ENCODE results near the gene NRP1. TPM values are rescaled to one million over a fixed set of nuclear protein-coding genes. Genes with fewer than 3 reads are reported as not detected.
"Not testable (repeated sequence)": the region's sequence is repeated elsewhere in the genome, so short reads cannot be mapped to it uniquely, and the experiment has no call there.

NRP1 gene
- total RNA-seq, 4 donors from 2014 or later = 45.7 to 90.0 (median 57.7) TPM

DNA sequence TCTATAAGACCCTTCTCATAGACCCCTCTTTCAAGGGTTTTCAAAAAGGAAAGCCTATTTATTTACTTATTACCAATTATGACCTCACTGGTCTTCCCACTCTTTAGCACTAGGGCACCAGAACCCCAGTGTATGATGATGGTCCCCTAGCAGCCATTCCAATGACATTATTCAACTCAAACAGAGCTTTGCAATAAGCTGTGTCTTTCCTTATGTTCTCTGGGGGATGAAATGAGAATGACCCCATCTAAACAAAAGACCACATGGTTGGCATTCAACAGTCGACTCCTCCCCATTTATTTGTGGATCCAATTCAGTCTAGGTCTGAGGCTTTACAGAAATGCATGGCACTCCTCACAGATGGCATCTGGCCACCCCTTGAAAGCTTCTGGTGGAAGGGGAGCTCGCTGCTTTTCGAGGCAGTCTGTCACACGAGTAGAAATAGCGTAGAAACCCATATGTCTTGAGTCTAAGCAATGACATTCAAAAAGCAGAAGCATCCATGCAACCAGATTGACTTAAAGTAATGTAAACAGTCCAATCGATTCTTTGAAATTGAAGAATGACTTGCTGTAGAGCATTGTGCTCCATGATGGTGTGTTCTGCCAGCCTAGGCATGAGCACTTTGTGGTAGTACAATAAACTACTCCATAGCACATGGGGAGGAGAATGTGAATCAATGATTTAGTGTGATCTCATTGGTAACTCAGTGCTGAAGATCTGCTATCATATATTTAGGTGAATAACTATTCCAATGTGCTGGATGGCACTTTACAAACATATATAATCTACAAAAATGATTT lies 29.8 kb downstream of the NRP1 start:
- Histone ChIP-seq H3K36me3 (no peaks in the 10 kb centered on the region), H3K4me3 (no peak overlapping the region), H3K27me3 (no peaks in the 10 kb centered on the region), H3K4me1 (peaks cover 0 to 61% (median 7%) of the 10 kb centered on the region in 4 donors), H3K9me3 (no peaks in the 10 kb centered on the region), H3K27ac (peak overlapping the region in 2 of 4 donors; percentile 20 to 21)
- WGBS, 2 donors = 70 to 78% methylated on average over 6 of the region's 6 CpGs
- TF ChIP-seq POLR2A (IDR thresholded peaks at IDR 0.05) = no peak
- TF ChIP-seq, protein P1, sequence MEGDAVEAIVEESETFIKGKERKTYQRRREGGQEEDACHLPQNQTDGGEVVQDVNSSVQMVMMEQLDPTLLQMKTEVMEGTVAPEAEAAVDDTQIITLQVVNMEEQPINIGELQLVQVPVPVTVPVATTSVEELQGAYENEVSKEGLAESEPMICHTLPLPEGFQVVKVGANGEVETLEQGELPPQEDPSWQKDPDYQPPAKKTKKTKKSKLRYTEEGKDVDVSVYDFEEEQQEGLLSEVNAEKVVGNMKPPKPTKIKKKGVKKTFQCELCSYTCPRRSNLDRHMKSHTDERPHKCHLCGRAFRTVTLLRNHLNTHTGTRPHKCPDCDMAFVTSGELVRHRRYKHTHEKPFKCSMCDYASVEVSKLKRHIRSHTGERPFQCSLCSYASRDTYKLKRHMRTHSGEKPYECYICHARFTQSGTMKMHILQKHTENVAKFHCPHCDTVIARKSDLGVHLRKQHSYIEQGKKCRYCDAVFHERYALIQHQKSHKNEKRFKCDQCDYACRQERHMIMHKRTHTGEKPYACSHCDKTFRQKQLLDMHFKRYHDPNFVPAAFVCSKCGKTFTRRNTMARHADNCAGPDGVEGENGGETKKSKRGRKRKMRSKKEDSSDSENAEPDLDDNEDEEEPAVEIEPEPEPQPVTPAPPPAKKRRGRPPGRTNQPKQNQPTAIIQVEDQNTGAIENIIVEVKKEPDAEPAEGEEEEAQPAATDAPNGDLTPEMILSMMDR (IDR thresholded peaks at IDR 0.05) = no peak
- no peak for TF ChIP-seq EP300 (IDR thresholded peaks at IDR 0.05)
- no peak for DNase-seq (ENCODE audit: low spot score in 2 of 2)

DNA sequence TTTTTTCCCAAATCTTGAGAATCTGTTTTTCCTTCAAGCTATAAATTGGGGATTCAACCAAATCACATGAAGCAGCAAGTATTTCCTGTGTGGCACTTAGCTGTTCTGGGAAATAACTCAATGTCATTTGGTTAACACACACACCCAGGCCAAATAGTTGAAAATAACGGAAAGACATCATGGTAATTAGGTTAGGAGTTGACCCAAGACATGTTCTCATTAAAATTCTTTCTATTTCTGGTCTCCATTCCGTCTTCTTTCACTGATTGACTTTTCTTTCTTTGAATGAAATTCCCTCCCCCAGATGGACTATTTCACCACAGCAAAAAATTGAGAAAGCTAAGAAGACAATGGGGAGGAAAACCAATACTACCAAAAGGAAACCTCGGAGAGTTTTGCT lies 30.5 kb downstream of the NRP1 start:
- peaks cover 0 to 65% (median 7%) of the 10 kb centered on the region in 4 donors for H3K4me1 ChIP-seq

DNA sequence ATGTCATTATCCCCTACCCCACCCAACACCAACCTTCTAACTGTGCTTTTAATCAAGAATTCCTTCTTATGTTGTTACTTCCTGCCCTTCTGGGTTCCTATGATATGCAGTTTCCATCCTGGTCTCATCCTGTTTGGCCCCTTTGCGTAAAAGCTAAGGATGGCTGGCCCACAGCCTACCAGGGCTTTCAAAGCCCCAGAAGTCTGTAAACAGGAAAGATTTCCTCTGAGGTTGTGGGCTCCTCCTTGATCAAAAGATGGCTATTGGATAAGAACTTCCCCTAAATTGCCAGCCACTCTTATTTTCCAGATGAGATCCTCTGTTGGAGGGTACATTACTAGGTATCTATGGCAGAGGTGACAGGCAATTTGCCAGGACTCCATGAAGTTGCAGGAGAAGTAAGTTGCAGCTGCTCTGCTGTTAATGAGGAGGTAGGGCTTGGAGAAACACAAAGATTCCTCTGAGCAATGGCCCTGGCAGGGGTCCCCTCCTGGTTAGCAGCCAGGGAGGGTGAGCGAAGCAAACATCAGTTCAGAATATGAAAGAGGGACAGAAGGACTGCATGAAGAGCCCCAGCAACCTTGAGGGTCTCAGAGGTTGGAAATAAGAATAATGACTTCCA lies 32.1 kb downstream of the NRP1 start:
- Histone ChIP-seq H3K27ac (peak overlapping the region in 3 of 4 donors; percentile 21 to 58 (median 38)), H3K36me3 (no peaks in the 10 kb centered on the region), H3K27me3 (no peaks in the 10 kb centered on the region), H3K9me3 (no peaks in the 10 kb centered on the region), H3K4me1 (peaks cover 0 to 79% (median 7%) of the 10 kb centered on the region in 4 donors), H3K4me3 (no peak overlapping the region)
- 66 to 79% methylated on average over 2 of the region's 2 CpGs for WGBS, 2 donors
- DNase-seq (ENCODE audit: low spot score in 2 of 2) = no peak
- TF ChIP-seq, protein P1 (IDR thresholded peaks at IDR 0.05) = no peak
- TF ChIP-seq POLR2A (IDR thresholded peaks at IDR 0.05) = no peak
- TF ChIP-seq EP300 (IDR thresholded peaks at IDR 0.05) = no peak

More for the DNA sequence above, 30.5 kb downstream of the NRP1 start:
- Histone ChIP-seq H3K36me3 (no peaks in the 10 kb centered on the region), H3K27me3 (no peaks in the 10 kb centered on the region), H3K4me3 (no peak overlapping the region), H3K27ac (peak overlapping the region in 2 of 4 donors; percentile 20 to 21), H3K9me3 (no peaks in the 10 kb centered on the region)
- no peak for TF ChIP-seq EP300 (IDR thresholded peaks at IDR 0.05)
- TF ChIP-seq POLR2A (IDR thresholded peaks at IDR 0.05) = no peak
- TF ChIP-seq, protein P1 (IDR thresholded peaks at IDR 0.05) = no peak
- WGBS, 2 donors = 18 to 45% methylated on average over 3 of the region's 3 CpGs
- no peak for DNase-seq (ENCODE audit: low spot score in 2 of 2)

DNA sequence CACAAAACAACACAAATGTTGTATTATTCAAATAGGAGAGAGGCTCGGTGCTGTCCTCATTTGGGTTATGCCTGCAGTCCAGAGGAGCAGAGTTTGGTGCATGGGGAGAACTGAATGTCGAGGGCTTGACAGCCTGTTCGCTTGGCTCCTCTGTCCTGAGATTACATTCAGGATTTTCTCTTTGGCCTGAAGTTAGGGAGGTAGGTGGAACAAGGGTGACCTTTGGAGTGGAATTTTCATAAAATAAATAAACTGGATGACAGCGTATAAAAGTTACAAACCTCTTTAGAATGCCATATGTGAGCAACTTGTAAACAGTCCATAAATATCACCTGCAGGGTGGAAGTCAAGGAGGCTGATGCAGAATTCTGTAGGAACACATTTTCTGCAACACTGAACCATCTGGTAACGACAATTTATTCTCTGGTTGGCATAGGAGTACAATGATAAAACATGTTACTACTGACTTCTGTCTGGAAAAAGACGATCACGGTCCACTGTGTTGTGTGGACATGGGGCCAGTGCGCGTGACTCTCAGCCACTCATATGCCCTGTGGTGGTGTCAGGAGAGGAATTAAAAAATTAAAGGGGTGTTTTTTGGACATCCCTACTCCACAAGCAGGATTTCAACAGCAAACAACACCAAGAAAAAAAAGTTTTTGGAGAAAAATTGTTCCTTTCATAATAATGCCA lies 33.2 kb downstream of the NRP1 start:
- Histone ChIP-seq H3K9me3 (no peaks in the 10 kb centered on the region), H3K36me3 (no peaks in the 10 kb centered on the region), H3K4me3 (no peak overlapping the region), H3K4me1 (peaks cover 0 to 76% (median 3%) of the 10 kb centered on the region in 4 donors), H3K27me3 (no peaks in the 10 kb centered on the region), H3K27ac (peak overlapping the region in 1 of 4 donors; percentile 38)
- WGBS, 2 donors = 70% methylated on average over 9 of the region's 9 CpGs
- no peak for DNase-seq (ENCODE audit: low spot score in 2 of 2)
- TF ChIP-seq EP300 (IDR thresholded peaks at IDR 0.05) (no peak), POLR2A (IDR thresholded peaks at IDR 0.05) (no peak)
- TF ChIP-seq, protein P1 (IDR thresholded peaks at IDR 0.05) = no peak

DNA sequence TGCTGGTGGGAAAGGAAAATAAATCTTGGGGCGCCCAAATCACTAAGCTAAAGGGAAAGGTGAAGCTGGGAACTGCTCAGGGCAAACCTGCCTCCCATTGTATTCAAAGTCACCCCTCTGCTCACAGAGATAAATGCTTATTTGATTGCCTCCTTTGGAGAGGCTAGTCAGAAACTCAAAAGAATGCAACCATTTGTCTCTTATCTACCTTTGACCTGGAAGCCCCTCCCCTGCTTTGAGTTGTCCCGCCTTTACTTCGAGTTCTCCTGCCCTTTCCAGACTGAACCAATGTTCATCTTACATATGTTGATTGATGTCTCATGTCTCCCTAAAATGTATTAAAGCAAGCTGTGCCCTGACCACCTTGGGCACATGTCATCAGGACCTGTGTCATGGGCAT lies 33.9 kb downstream of the NRP1 start:
- 74 to 85% methylated on average over 3 of the region's 3 CpGs for WGBS, 2 donors
- H3K4me3 ChIP-seq; H3K27me3 ChIP-seq; H3K9me3 ChIP-seq; H3K36me3 ChIP-seq; H3K27ac ChIP-seq; DNase-seq (ENCODE audit: low spot score in 2 of 2): not testable (repeated sequence)
- peaks cover 0 to 69% (median 3%) of the 10 kb centered on the region in 4 donors for H3K4me1 ChIP-seq
